RWPE1 (cell line): Measurements from ENCODE around the gene GPA33.

Experiments
- CTCF ChIA-PET: fragments of 350-600 bp; sonication (Branson Sonifier 250); formaldehyde crosslinking; extraction: SDS; loops from one replicate; lab custom pipeline; 2021; lab: Yijun Ruan, JAX
- POLR2A ChIA-PET: fragments of 400-600 bp; formaldehyde crosslinking; extraction: SDS; loops from one replicate; lab custom pipeline; 2020; ENCODE audit warnings: antibody characterized with exemption; ENCODE audit not compliant: low non-redundant PET; lab: Yijun Ruan, JAX
- DNase-seq: peaks from one replicate; pipeline ENCODE4 v3.0.0; 2012; ENCODE audit warnings: low spot score
- H3K27ac ChIP-seq: fragments of 450-650 bp; 2 replicates; pipeline ENCODE4 v1.5.1; 2017
- TF ChIP-seq, protein P1 (sequence below): fragments of 450-650 bp; conservative IDR thresholded peaks from 2 replicates; pipeline ENCODE4 v1.5.1; 2017; ENCODE audit warnings: low read depth, mild to moderate bottlenecking

The GPA33 gene

GRCh38 chr1:167111868-167112709 is 21.9 kb upstream of the GPA33 start:
- DNase-seq, result no peak
- H3K27ac ChIP-seq, result no peak overlapping the region
- TF ChIP-seq, protein P1, sequence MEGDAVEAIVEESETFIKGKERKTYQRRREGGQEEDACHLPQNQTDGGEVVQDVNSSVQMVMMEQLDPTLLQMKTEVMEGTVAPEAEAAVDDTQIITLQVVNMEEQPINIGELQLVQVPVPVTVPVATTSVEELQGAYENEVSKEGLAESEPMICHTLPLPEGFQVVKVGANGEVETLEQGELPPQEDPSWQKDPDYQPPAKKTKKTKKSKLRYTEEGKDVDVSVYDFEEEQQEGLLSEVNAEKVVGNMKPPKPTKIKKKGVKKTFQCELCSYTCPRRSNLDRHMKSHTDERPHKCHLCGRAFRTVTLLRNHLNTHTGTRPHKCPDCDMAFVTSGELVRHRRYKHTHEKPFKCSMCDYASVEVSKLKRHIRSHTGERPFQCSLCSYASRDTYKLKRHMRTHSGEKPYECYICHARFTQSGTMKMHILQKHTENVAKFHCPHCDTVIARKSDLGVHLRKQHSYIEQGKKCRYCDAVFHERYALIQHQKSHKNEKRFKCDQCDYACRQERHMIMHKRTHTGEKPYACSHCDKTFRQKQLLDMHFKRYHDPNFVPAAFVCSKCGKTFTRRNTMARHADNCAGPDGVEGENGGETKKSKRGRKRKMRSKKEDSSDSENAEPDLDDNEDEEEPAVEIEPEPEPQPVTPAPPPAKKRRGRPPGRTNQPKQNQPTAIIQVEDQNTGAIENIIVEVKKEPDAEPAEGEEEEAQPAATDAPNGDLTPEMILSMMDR, result no peak
- CTCF ChIA-PET, result no interaction called here
- POLR2A ChIA-PET, result no interaction called here

- ChIA-PET POLR2A (no interaction called here), CTCF (interaction anchor here (0.5 kb wide), 1 partner anchor 98 kb away, joined by 3 read pairs; no protein-coding TSS in a partner anchor)
Observed at GRCh38 chr1:167110586-167110985, 20.4 kb upstream of the GPA33 start.

GRCh38 chr1:167109125-167109524 is 18.9 kb upstream of the GPA33 start:
- H3K27ac ChIP-seq, result no peak overlapping the region
- CTCF ChIA-PET, result no interaction called here
- no peak for DNase-seq
- POLR2A ChIA-PET, result no interaction called here
- TF ChIP-seq, protein P1, result no peak

More at GRCh38 chr1:167110586-167110985, 20.4 kb upstream of the GPA33 start:
- DNase-seq, result no peak
- no peak overlapping the region for H3K27ac ChIP-seq
- TF ChIP-seq, protein P1, result no peak

GRCh38 chr1:167107456-167107855 is 17.3 kb upstream of the GPA33 start:
- TF ChIP-seq, protein P1, result no peak
- no peak for DNase-seq
- POLR2A ChIA-PET, result no interaction called here
- H3K27ac ChIP-seq, result no peak overlapping the region
- CTCF ChIA-PET, result interaction anchor here (0.7 kb wide), 1 partner anchor 1552 kb away, joined by 3 read pairs; no protein-coding TSS in a partner anchor

- no peak overlapping the region for H3K27ac ChIP-seq
- TF ChIP-seq, protein P1, result no peak
- POLR2A ChIA-PET, result no interaction called here
- no peak for DNase-seq
- CTCF ChIA-PET, result no interaction called here
Observed at GRCh38 chr1:167106119-167106461, 15.9 kb upstream of the GPA33 start.

- no peak for DNase-seq
- ChIA-PET POLR2A (no interaction called here), CTCF (no interaction called here)
- H3K27ac ChIP-seq, result no peak overlapping the region
- TF ChIP-seq, protein P1, result no peak
Observed at GRCh38 chr1:167105271-167106118, 15.3 kb upstream of the GPA33 start.
